A673 (cell line): Measurements from ENCODE around the gene FAM185A.

Experiments used
- CTCF ChIP-seq: fragments of 300-800, 200-600 bp; sonication (generic); conservative IDR thresholded peaks from 2 replicates; pipeline ENCODE4 v1.5.1; 2017; ENCODE audit warnings: low read depth, mild to moderate bottlenecking, antibody characterized with exemption, low read length, moderate library complexity, mixed read lengths
- EZH2 ChIP-seq: fragments of 200-600 bp; sonication (generic); IDR thresholded peaks from 2 replicates; pipeline ENCODE4 v1.6.1; 2017; ENCODE audit warnings: borderline replicate concordance, low read depth, mild to moderate bottlenecking, mixed read lengths, antibody characterized with exemption, low read length; ENCODE audit not compliant: poor library complexity, severe bottlenecking

- no peak for TF ChIP-seq CTCF
- no peak for TF ChIP-seq EZH2
These were observed 70.4 kb downstream of the FAM185A start for GRCh38 chr7:102819151-102819550.
